ENCODE results near the gene DCAF4. TPM values are rescaled to one million over a fixed set of nuclear protein-coding genes. Genes with fewer than 3 reads are reported as not detected.

Gene DCAF4, protein sequence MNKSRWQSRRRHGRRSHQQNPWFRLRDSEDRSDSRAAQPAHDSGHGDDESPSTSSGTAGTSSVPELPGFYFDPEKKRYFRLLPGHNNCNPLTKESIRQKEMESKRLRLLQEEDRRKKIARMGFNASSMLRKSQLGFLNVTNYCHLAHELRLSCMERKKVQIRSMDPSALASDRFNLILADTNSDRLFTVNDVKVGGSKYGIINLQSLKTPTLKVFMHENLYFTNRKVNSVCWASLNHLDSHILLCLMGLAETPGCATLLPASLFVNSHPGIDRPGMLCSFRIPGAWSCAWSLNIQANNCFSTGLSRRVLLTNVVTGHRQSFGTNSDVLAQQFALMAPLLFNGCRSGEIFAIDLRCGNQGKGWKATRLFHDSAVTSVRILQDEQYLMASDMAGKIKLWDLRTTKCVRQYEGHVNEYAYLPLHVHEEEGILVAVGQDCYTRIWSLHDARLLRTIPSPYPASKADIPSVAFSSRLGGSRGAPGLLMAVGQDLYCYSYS
- 24.1 to 33.8 TPM (median 27.7 TPM) in 5 replicates for total RNA-seq (2022; extraction: Qiagen RNA extraction)

DNA sequence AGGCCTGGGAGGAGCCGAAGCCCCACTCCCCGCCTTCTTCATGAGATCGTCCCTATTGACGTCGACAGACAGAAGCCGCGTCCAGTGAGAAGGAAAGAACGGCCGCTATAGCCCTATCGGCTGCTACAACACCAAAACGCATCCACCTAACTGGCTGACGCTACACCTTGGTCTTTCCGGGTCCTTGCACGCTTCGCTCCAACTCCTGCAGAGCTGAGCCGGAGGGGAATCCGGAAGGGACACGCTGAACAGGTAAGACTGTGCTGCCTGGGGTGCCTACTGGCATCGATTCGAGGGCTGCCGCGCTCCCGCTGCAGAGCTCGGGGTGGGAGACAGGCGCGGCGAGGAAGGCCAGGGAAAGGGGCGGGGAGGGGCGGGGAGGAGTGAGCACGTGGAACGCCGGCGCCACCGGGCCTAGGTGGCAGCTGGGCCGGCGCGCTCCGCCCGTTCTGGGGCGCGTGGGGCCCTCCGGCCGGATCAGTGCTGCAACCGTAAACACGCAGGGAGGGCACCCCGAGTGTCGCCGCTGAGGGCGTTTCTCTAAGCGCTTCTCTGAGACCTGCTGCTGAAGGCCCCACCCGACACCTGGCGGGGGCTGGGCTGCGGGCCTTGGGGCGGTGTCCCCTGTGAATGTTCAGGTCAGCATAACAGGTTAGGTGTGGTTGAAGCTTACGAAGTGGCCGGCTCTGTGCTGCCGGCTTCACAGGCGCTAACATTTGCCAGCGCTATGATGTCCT, at the start of gene DCAF4:
Gene DCAF4 (plus strand): TSS at position 173 of the 737 bp plus-strand sequence. CDS start 11,515 bp downstream, outside the sequence.

DNA sequence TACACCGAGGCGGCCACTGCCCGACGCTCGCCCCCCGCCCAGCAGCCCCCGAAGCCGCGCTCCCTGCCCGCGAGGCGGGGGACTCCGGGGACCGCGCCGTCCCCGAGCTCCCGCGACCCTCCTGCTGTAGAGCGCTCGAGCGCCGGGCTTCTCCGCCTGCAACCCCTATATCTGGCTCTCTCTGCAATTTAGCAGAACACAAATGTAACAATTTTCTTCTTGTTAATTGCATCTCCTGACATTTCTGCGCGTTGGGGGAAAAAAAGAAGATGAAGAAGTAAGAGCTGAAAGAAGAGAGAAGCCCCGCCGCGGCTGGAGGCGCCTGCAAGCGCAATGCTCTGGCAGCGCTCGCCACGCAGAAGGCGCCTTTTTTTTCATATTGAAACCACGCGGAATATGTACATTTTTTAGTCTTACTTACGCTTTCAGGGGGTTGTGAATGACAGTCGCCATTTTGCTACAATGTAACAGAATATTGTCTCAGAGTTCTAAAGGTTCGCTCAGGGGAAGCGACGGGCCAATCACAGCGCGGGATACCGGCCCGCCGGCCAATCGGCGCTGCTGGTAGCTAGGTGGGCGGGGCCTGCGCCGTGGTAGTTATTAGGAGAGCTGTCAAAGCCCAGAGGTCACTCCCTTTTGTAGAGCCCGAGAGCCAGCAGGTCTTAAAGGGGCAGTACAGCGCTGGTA, 32.5 kb upstream of the DCAF4 start, which contains the start of gene DPF3:
Gene DPF3 (minus strand): TSS at position 466 of the 687 bp plus-strand sequence. CDS start 13 bp downstream, at position 453.

Other genes starting within 250 kb of the DCAF4 start
- gene DPF3, start 32.4 kb upstream of the DCAF4 start, total RNA-seq (2022; extraction: Qiagen RNA extraction) = 0.10 to 0.72 TPM (median 0.24 TPM) in 5 replicates
- 8.5 to 11.6 TPM (median 10.0 TPM) in 5 replicates for gene ZFYVE1, start 100.6 kb downstream of the DCAF4 start, total RNA-seq (2022; extraction: Qiagen RNA extraction)
- gene RBM25, start 132.1 kb downstream of the DCAF4 start, total RNA-seq (2022; extraction: Qiagen RNA extraction) = 46.9 to 59.1 TPM (median 54.6 TPM) in 5 replicates
- 55.1 to 67.6 TPM (median 64.2 TPM) in 5 replicates for gene PSEN1, start 210.0 kb downstream of the DCAF4 start, total RNA-seq (2022; extraction: Qiagen RNA extraction)